SJCRH30 (cell line): ENCODE measurements around the gene CBLIF. TPM values are rescaled to one million over a fixed set of nuclear protein-coding genes. Genes with fewer than 3 reads are reported as not detected.
"Not testable (repeated sequence)": the region's sequence is repeated elsewhere in the genome, so short reads cannot be mapped to it uniquely, and the experiment has no call there.

Experiments used
- DNase-seq, 2 experiments: peaks; one replicate each; pipeline ENCODE4 v3.0.0-alpha.2; 2015 to 2020
- H3K27ac ChIP-seq: fragments of 250-450 bp; sonication (Bioruptor Pico); 2 replicates; pipeline ENCODE4 v1.5.1; 2020; ENCODE audit warnings: mild to moderate bottlenecking, moderate library complexity
- H3K27me3 ChIP-seq: fragments of 250-450 bp; sonication (Bioruptor Pico); 2 replicates; pipeline ENCODE4 v1.5.1; 2020; ENCODE audit warnings: mild to moderate bottlenecking, moderate library complexity
- H3K36me3 ChIP-seq: fragments of 250-450 bp; sonication (Bioruptor Pico); 2 replicates; pipeline ENCODE4 v1.5.1; 2020; ENCODE audit warnings: mild to moderate bottlenecking, moderate library complexity
- H3K4me1 ChIP-seq: fragments of 250-450 bp; sonication (Bioruptor Pico); 2 replicates; pipeline ENCODE4 v1.5.1; 2020; ENCODE audit warnings: mild to moderate bottlenecking, moderate library complexity
- H3K4me3 ChIP-seq: fragments of 250-450 bp; sonication (Bioruptor Pico); 2 replicates; pipeline ENCODE4 v1.5.1; 2020; ENCODE audit warnings: mild to moderate bottlenecking, moderate library complexity
- H3K9me3 ChIP-seq: fragments of 250-450 bp; sonication (Bioruptor Pico); replicated peaks from 2 replicates; pipeline ENCODE4 v1.5.1; 2020; ENCODE audit warnings: mild to moderate bottlenecking, moderate library complexity
- total RNA-seq: library from RNA; depleted of rRNA; stranded (reverse); fragments of >200 nt; shearing (Covaris generic); gene quantifications from 2 replicates; pipeline ENCODE4 v1.2.3, GENCODE V29; 2014; rRNA removed

Gene CBLIF
- total RNA-seq, 1 experiment from 2014 or later: not detected

GRCh38 chr11:59794417-59794816 lies 50.9 kb downstream of the CBLIF start:
- no peak overlapping the region for H3K27ac ChIP-seq
- H3K27me3 ChIP-seq: no peaks in the 10 kb centered on the region
- DNase-seq: no peak
- peaks cover 7% of the 10 kb centered on the region for H3K36me3 ChIP-seq
- H3K4me1 ChIP-seq: no peaks in the 10 kb centered on the region
- H3K9me3 ChIP-seq: no peaks in the 10 kb centered on the region
- H3K4me3 ChIP-seq: no peak overlapping the region

DNA sequence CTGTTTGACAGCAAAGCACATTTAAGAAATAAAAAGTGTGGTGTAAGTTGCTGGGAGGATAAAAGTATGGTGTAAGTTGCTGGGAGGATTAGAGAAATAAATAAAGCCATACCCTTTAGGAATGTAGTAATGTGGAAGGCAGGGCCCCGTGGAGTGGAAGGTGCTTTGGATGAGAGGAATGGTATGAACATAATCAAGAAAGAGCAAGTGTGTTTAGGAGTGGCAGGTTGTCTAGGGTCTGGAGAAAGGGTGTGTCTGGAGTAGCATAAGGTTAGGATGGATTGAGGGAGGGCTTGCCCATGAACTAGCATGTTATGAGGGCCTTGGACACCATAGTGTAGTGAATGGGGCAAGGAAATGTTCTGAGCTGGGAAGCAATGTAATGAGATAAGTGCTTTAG lies 52.8 kb downstream of the CBLIF start:
- no peaks in the 10 kb centered on the region for H3K9me3 ChIP-seq
- no peaks in the 10 kb centered on the region for H3K4me1 ChIP-seq
- no peaks in the 10 kb centered on the region for H3K27me3 ChIP-seq
- H3K4me3 ChIP-seq: no peak overlapping the region
- no peak overlapping the region for H3K27ac ChIP-seq
- no peak for DNase-seq
- peaks cover 7% of the 10 kb centered on the region for H3K36me3 ChIP-seq

DNA sequence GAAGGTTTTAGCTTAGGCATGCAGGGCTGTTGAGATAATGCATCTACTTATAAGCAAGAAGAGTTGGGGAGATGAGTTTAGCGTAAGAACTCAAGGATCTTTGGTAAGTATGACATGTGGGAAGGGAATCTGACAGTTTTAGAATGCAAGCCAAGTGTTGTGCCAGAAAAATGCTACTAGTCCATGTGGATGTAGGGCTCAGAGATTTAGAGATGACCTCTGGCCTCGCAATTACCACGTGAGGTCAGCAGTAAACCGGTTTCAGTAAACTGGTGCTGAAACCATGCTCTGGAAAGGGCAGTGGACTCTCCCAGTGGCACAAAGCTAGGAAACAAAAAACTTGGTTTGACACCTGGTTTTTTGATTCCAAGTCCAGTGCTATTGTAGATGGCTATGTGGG lies 53.7 kb downstream of the CBLIF start:
- no peak overlapping the region for H3K27ac ChIP-seq
- H3K4me3 ChIP-seq: no peak overlapping the region
- no peak for DNase-seq
- H3K36me3 ChIP-seq: peaks cover 7% of the 10 kb centered on the region; the same call in 1 of the 2 replicates
- H3K27me3 ChIP-seq: no peaks in the 10 kb centered on the region
- no peaks in the 10 kb centered on the region for H3K9me3 ChIP-seq
- H3K4me1 ChIP-seq: no peaks in the 10 kb centered on the region

- Histone ChIP-seq H3K27me3 (no peaks in the 10 kb centered on the region), H3K4me3 (no peak overlapping the region), H3K27ac (no peak overlapping the region), H3K36me3 (no peaks in the 10 kb centered on the region), H3K4me1 (no peaks in the 10 kb centered on the region), H3K9me3 (no peaks in the 10 kb centered on the region)
- DNase-seq: no peak
These were observed 57.5 kb downstream of the CBLIF start for GRCh38 chr11:59787816-59788215.

GRCh38 chr11:59787255-59787588 lies 58.1 kb downstream of the CBLIF start:
- Histone ChIP-seq H3K27ac (no peak overlapping the region), H3K9me3 (no peaks in the 10 kb centered on the region), H3K27me3 (no peaks in the 10 kb centered on the region)

DNA sequence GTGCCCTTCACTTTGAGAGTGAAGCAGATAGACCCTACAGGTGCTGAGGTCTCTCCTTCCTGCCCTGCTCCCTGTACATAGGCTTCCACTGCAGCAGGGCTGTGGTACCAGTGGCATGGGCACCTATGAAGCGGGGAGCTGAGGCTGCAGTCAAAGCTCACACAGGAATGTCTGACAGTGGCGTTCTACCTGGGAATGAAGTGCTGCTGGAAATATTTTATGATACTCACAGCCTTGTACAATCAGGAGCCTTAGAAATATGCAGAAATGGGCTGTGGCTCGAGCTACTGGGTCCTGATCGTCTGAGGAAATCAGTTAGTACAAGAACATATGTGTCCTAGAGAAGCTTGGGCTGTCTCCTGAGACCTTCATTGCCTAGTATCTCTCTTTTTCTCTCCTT lies 59.5 kb downstream of the CBLIF start:
- H3K9me3 ChIP-seq: no peaks in the 10 kb centered on the region
- H3K36me3 ChIP-seq: no peaks in the 10 kb centered on the region
- H3K4me1 ChIP-seq: no peaks in the 10 kb centered on the region
- H3K4me3 ChIP-seq: no peak overlapping the region
- no peaks in the 10 kb centered on the region for H3K27me3 ChIP-seq
- no peak overlapping the region for H3K27ac ChIP-seq
- no peak for DNase-seq

More at GRCh38 chr11:59787255-59787588, 58.1 kb downstream of the CBLIF start:
- no peak for DNase-seq
- no peaks in the 10 kb centered on the region for H3K36me3 ChIP-seq
- no peaks in the 10 kb centered on the region for H3K4me1 ChIP-seq
- no peak overlapping the region for H3K4me3 ChIP-seq

DNA sequence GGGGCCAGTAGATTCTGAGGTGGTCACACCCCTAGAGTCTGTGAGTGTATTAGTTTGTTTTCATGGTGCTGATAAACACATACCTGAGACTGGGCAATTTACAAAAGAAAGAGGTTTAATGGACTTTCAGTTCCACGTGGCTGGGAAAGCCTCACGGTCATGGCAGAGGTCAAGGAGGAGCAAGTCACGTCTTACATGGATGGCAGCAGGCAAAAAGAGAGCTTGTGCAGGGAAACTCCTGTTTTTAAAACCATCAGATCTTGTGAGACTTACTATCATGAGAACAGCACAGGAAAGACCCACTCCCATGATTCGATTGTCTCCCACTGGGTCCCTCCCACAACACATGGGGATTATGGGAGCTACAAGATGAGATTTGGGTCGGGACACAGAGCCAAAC lies 60.9 kb downstream of the CBLIF start:
- H3K4me1 ChIP-seq, H3K4me3 ChIP-seq, H3K36me3 ChIP-seq, H3K27ac ChIP-seq, DNase-seq, H3K27me3 ChIP-seq, H3K9me3 ChIP-seq: not testable (repeated sequence)

DNA sequence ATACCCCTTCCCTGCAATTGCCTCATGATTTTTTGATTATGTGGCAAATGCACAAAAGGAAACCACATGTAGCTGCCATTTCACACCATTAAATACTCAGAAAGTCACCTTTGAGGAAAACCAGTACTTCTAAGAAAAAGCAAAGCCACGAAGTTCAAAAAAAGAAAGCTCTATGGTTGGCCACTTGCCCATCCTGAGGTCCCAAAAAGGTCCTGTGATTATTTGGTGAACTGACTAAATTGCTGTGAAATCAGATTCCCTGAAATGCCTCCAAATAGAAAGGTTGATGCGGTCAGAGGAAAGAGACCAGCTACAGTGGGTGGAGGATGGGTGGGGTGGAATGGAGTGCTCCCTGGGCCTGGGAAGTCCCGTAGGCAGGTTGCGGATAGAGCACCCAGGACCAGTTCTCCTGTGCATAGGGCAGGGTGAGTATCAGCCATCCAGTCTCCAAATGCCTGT lies 61.6 kb downstream of the CBLIF start:
- no peak for DNase-seq
- Histone ChIP-seq H3K4me1 (no peaks in the 10 kb centered on the region), H3K36me3 (no peaks in the 10 kb centered on the region), H3K4me3 (no peak overlapping the region), H3K9me3 (no peaks in the 10 kb centered on the region), H3K27me3 (no peaks in the 10 kb centered on the region), H3K27ac (no peak overlapping the region)

- Histone ChIP-seq H3K4me1 (no peaks in the 10 kb centered on the region), H3K36me3 (no peaks in the 10 kb centered on the region), H3K4me3 (no peak overlapping the region), H3K27ac (no peak overlapping the region), H3K27me3 (no peaks in the 10 kb centered on the region), H3K9me3 (no peaks in the 10 kb centered on the region)
- DNase-seq: no peak
These were observed 63.2 kb downstream of the CBLIF start for GRCh38 chr11:59782080-59782479.

DNA sequence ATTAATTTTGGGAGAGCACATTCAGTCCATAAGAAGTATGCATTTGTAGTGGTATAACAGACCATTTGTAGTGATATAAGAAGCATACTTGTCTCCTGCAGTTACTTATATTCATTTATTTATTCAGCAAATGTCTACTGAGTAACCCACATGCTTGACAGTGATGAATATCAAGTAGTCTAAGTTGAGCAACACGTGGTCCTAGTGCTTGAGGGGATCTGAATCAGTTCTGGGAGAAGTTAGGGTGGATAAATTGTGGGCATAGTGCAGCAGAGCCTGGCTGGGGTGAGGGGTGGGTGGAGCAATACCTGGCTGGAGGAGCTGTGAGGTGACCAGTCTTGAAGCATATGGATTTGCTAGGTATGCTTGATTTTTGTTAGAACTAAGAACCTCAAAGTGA lies 65.8 kb downstream of the CBLIF start:
- no peak for DNase-seq
- H3K9me3 ChIP-seq: no peaks in the 10 kb centered on the region
- no peak overlapping the region for H3K4me3 ChIP-seq
- no peak overlapping the region for H3K27ac ChIP-seq
- no peaks in the 10 kb centered on the region for H3K27me3 ChIP-seq
- no peaks in the 10 kb centered on the region for H3K4me1 ChIP-seq
- no peaks in the 10 kb centered on the region for H3K36me3 ChIP-seq

Other genes with a start within 250 kb of the CBLIF start
- gene OSBP, start 229.7 kb downstream of the CBLIF start, total RNA-seq: 17.2 and 20.0 TPM in 2 replicates
- 27.5 and 31.2 TPM in 2 replicates for gene PATL1, start 176.5 kb downstream of the CBLIF start, total RNA-seq
- not detected in 2 replicates for gene OR10V1, start 131.7 kb downstream of the CBLIF start, total RNA-seq
- 50.6 and 52.6 TPM in 2 replicates for gene STX3, start 90.1 kb downstream of the CBLIF start, total RNA-seq
- 59.4 and 66.1 TPM in 2 replicates for gene MRPL16, start 34.7 kb downstream of the CBLIF start, total RNA-seq
- gene TCN1, start 21.0 kb upstream of the CBLIF start, total RNA-seq: not detected in 2 replicates
- gene OOSP3, start 33.3 kb upstream of the CBLIF start, total RNA-seq: not detected in 2 replicates
- gene OOSP1, start 92.9 kb upstream of the CBLIF start, total RNA-seq: not detected in 2 replicates
- gene OOSP4A, start 118.5 kb upstream of the CBLIF start, total RNA-seq: not detected in 2 replicates
- not detected in 2 replicates for gene OOSP4B, start 171.7 kb upstream of the CBLIF start, total RNA-seq
- gene OOSP2, start 194.9 kb upstream of the CBLIF start, total RNA-seq: not detected in 2 replicates
- gene MS4A3, start 211.2 kb upstream of the CBLIF start, total RNA-seq: not detected in 2 replicates
- gene MS4A2, start 243.2 kb upstream of the CBLIF start, total RNA-seq: not detected in 2 replicates